Endodermal cell (in vitro differentiated cells): ENCODE data around the gene CDH6. TPM values are rescaled to one million over a fixed set of nuclear protein-coding genes. Genes with fewer than 3 reads are reported as not detected.

Source experiments
- DNase-seq: peaks from one replicate; pipeline ENCODE4 v3.0.0-alpha.2; 2017
- H3K27ac ChIP-seq: 2 replicates; pipeline ENCODE4 v1.5.1; 2013; ENCODE audit warnings: mild to moderate bottlenecking, low read depth, low read length, moderate library complexity
- H3K27me3 ChIP-seq: 2 replicates; pipeline ENCODE4 v1.6.1; 2013; ENCODE audit warnings: mild to moderate bottlenecking, low read length, moderate library complexity; ENCODE audit not compliant: insufficient read depth, control insufficient read depth, poor library complexity, severe bottlenecking
- H3K36me3 ChIP-seq: 2 replicates; pipeline ENCODE4 v1.7.0; 2013; ENCODE audit warnings: mild to moderate bottlenecking, low read length, moderate library complexity; ENCODE audit not compliant: control insufficient read depth, insufficient read depth
- H3K4me1 ChIP-seq: one replicate; pipeline ENCODE4 v1.7.0; 2013; ENCODE audit warnings: low read length; ENCODE audit not compliant: control insufficient read depth, insufficient read depth
- H3K4me3 ChIP-seq: 2 replicates; pipeline ENCODE4 v1.5.1; 2013; ENCODE audit warnings: mild to moderate bottlenecking, low read length, moderate library complexity
- H3K9ac ChIP-seq: 2 replicates; pipeline ENCODE4 v1.6.1; 2013; ENCODE audit warnings: mild to moderate bottlenecking, low read length, moderate library complexity; ENCODE audit not compliant: poor library complexity, severe bottlenecking; ENCODE audit errors: extremely low read depth
- H3K9me3 ChIP-seq: 2 replicates; pipeline ENCODE4 v1.6.1; 2013; ENCODE audit warnings: mild to moderate bottlenecking, low read length, moderate library complexity; ENCODE audit not compliant: control insufficient read depth
- H3K27ac Mint-ChIP-seq: 2 replicates; pipeline ENCODE4 v1.8.0; 2020; ENCODE audit warnings: mixed read lengths
- H3K27me3 Mint-ChIP-seq: 2 replicates; pipeline ENCODE4 v1.8.0; 2021; ENCODE audit warnings: mild to moderate bottlenecking, mixed read lengths; ENCODE audit not compliant: insufficient read depth
- H3K36me3 Mint-ChIP-seq: 2 replicates; pipeline ENCODE4 v1.8.0; 2020; ENCODE audit warnings: low read depth, mixed read lengths
- H3K4me1 Mint-ChIP-seq: 2 replicates; pipeline ENCODE4 v1.8.0; 2020; ENCODE audit warnings: mixed read lengths
- H3K4me3 Mint-ChIP-seq: 2 replicates; pipeline ENCODE4 v1.8.0; 2020; ENCODE audit warnings: mild to moderate bottlenecking, moderate library complexity, mixed read lengths
- H3K9me3 Mint-ChIP-seq: 2 replicates; pipeline ENCODE4 v1.8.0; 2020; ENCODE audit warnings: mild to moderate bottlenecking, mixed read lengths
- WGBS, 2 experiments: methylation state at CpG; one replicate each; pipeline versions ENCODE4 v1.1.5 to v1.1.7; 2013; ENCODE audit warnings: missing lambda C conversion rate in 2 of 2, mixed read lengths in 1 of 2; ENCODE audit not compliant: insufficient coverage in 1 of 2, insufficient read length in 1 of 2; 5-methylcytosine and 5-hydroxymethylcytosine counted together
- total RNA-seq, 2 donors: library from RNA; stranded (reverse); fragmentation: NEBNext Ultra II Directional in 1 of 2; extraction: Animal tissue kit (Norgen Biotek cat#: 25700) in 1 of 2; gene quantifications; 2 replicates in 1 of 2; 3 replicates in 1 of 2; pipeline ENCODE4 v1.2.1, GENCODE V29; 2021
- TF ChIP-seq, protein P1 (sequence below): fragments of 200-600 bp; sonication (generic); conservative IDR thresholded peaks from 2 replicates; pipeline ENCODE4 v1.5.0; 2021; ENCODE audit warnings: antibody characterized with exemption, mild to moderate bottlenecking

The CDH6 gene
- total RNA-seq, 2 donors from 2014 or later = 1.1 TPM

DNA sequence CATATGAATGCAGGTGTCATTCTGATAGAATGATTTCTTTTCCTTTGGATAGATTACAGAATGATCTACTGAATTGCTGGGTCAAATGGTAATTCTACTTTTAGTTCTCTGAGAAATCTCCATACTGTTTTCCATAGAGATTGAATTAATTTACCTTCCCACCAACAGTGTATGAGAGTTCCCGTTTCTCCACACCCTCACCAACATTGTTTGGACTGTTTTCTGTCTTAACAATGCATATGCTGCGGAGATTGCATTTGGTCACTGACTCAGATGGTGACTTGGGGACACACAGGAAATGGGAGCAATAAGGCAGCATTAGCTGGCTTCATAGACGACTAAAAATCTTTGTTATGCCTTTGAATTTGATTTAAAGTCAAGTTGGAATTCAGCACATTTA, 95.9 kb downstream of the CDH6 start:
- H3K9ac ChIP-seq = no peak overlapping the region
- DNase-seq = no peak
- no peak overlapping the region for H3K27ac ChIP-seq
- Mint-ChIP-seq H3K4me1 (peaks cover 10% of the 10 kb centered on the region), H3K27ac (no peak overlapping the region), H3K9me3 (no peaks in the 10 kb centered on the region), H3K4me3 (no peak overlapping the region), H3K36me3 (no peaks in the 10 kb centered on the region), H3K27me3 (no peaks in the 10 kb centered on the region)
- no peaks in the 10 kb centered on the region for H3K9me3 ChIP-seq
- H3K4me3 ChIP-seq = no peak overlapping the region
- no peaks in the 10 kb centered on the region for H3K36me3 ChIP-seq
- TF ChIP-seq, protein P1, sequence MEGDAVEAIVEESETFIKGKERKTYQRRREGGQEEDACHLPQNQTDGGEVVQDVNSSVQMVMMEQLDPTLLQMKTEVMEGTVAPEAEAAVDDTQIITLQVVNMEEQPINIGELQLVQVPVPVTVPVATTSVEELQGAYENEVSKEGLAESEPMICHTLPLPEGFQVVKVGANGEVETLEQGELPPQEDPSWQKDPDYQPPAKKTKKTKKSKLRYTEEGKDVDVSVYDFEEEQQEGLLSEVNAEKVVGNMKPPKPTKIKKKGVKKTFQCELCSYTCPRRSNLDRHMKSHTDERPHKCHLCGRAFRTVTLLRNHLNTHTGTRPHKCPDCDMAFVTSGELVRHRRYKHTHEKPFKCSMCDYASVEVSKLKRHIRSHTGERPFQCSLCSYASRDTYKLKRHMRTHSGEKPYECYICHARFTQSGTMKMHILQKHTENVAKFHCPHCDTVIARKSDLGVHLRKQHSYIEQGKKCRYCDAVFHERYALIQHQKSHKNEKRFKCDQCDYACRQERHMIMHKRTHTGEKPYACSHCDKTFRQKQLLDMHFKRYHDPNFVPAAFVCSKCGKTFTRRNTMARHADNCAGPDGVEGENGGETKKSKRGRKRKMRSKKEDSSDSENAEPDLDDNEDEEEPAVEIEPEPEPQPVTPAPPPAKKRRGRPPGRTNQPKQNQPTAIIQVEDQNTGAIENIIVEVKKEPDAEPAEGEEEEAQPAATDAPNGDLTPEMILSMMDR = no peak
- H3K27me3 ChIP-seq = no peaks in the 10 kb centered on the region
- H3K4me1 ChIP-seq = no peaks in the 10 kb centered on the region
- 76 to 90% methylated on average over 3 of the region's 3 CpGs for WGBS, 2 experiments

DNA sequence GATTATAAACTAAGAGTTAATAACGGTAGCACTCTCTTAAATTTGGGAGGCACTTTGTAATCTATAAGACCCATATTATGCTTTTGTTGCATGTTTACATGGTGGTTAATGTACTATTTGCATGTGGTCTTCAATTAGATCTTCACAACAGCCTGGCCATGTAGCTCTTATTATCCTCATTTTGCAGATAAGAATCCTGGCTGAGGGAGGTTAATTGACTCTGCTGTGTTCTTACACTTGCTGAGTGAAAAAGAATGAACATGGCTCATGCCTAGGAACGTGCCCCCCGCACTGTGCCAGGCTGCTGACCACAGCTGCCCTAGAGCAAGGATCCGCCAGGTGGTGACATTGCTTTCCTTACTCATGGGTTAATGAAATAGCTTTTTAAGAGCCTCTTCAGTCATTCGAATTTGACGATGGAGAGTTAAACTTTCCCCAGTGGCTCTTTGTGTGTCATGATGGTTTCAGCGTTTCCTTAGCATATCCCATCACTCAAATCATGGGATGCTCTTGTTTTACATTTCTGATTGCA, 97.9 kb downstream of the CDH6 start:
- H3K9ac ChIP-seq = no peak overlapping the region
- Mint-ChIP-seq H3K27me3 (no peaks in the 10 kb centered on the region), H3K4me1 (peaks cover 6% of the 10 kb centered on the region), H3K9me3 (no peaks in the 10 kb centered on the region), H3K27ac (no peak overlapping the region), H3K4me3 (no peak overlapping the region), H3K36me3 (no peaks in the 10 kb centered on the region)
- 74 to 81% methylated on average over 7 of the region's 7 CpGs for WGBS, 2 experiments
- DNase-seq = peak; percentile 61
- H3K4me3 ChIP-seq = no peak overlapping the region
- TF ChIP-seq, protein P1 = peak; percentile 66
- H3K27me3 ChIP-seq = no peaks in the 10 kb centered on the region
- H3K27ac ChIP-seq = no peak overlapping the region
- H3K4me1 ChIP-seq = no peaks in the 10 kb centered on the region
- H3K36me3 ChIP-seq = no peaks in the 10 kb centered on the region
- H3K9me3 ChIP-seq = no peaks in the 10 kb centered on the region

DNA sequence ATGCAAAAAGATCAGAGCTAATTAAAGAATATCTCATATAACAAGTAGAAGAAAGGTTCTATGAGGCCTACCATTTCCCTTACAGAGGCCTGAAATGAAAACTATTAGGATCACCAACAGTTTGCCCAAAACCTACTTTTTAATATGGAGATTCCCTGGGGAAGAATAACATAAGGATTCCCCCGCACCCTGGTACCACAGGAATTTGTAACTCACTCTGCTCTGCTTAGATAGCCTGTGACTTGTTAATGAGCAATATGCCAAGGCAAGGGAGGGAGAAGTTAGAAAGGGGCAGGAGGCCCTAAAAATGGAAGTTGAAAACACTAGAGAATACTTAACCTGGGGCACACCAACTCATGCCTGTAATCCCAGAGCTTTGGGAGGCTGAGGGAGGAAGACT, 107.0 kb downstream of the CDH6 start:
- H3K36me3 ChIP-seq = no peaks in the 10 kb centered on the region
- H3K4me1 Mint-ChIP-seq = peaks cover 7% of the 10 kb centered on the region
- H3K27me3 ChIP-seq = no peaks in the 10 kb centered on the region
- TF ChIP-seq, protein P1 = no peak
- H3K9ac ChIP-seq = no peak overlapping the region
- H3K27ac ChIP-seq = no peak overlapping the region
- H3K4me3 Mint-ChIP-seq = no peak overlapping the region
- WGBS, 2 experiments = 80 to 100% methylated on average over 1 of the region's 1 CpG
- H3K4me1 ChIP-seq = peaks cover 4% of the 10 kb centered on the region
- no peak overlapping the region for H3K4me3 ChIP-seq
- no peaks in the 10 kb centered on the region for H3K9me3 Mint-ChIP-seq
- H3K27me3 Mint-ChIP-seq = no peaks in the 10 kb centered on the region
- no peaks in the 10 kb centered on the region for H3K9me3 ChIP-seq
- H3K36me3 Mint-ChIP-seq = no peaks in the 10 kb centered on the region
- no peak overlapping the region for H3K27ac Mint-ChIP-seq
- DNase-seq = no peak
